Activated naive CD4-positive, alpha-beta T cell treated with anti-CD3 and anti-CD28 coated beads, Interleukin-2, amount 50 U/mL, for 72 hours (primary cell): Measurements from ENCODE around the gene UVRAG. TPM values are rescaled to one million over a fixed set of nuclear protein-coding genes. Genes with fewer than 3 reads are reported as not detected.
A peak's percentile ranks its signal among the peaks of the same experiment; 100 is the strongest.

ENCODE experiments used
- ATAC-seq, 2 donors: fragments of 150-1000 bp; cut with Tn5 transposase; 2 replicates each; pipeline ENCODE4 v1.10.0; 2021; ENCODE audit warnings: mild to moderate bottlenecking in 2 of 2, moderate library complexity in 2 of 2
- DNase-seq, 2 donors: peaks; one replicate each; pipeline ENCODE4 v3.0.0; 2021 to 2022; ENCODE audit warnings: low spot score in 2 of 2
- H3K27ac Mint-ChIP-seq, 2 donors: one replicate each; pipeline ENCODE4 v1.8.0; 2022; ENCODE audit warnings: mild to moderate bottlenecking in 2 of 2, mixed read lengths in 2 of 2
- H3K36me3 Mint-ChIP-seq, 2 donors: one replicate each; pipeline ENCODE4 v1.8.0; 2022; ENCODE audit warnings: mixed read lengths in 2 of 2
- H3K9me3 Mint-ChIP-seq, 2 donors: one replicate each; pipeline ENCODE4 v1.8.0; 2022; ENCODE audit warnings: mixed read lengths in 2 of 2
- total RNA-seq, 2 donors: library from RNA; stranded (reverse); gene quantifications; one replicate each; pipeline ENCODE4 v1.2.3, GENCODE V29; 2022

The UVRAG gene
- total RNA-seq, 2 donors from 2014 or later: 19.9 to 22.4 TPM

DNA sequence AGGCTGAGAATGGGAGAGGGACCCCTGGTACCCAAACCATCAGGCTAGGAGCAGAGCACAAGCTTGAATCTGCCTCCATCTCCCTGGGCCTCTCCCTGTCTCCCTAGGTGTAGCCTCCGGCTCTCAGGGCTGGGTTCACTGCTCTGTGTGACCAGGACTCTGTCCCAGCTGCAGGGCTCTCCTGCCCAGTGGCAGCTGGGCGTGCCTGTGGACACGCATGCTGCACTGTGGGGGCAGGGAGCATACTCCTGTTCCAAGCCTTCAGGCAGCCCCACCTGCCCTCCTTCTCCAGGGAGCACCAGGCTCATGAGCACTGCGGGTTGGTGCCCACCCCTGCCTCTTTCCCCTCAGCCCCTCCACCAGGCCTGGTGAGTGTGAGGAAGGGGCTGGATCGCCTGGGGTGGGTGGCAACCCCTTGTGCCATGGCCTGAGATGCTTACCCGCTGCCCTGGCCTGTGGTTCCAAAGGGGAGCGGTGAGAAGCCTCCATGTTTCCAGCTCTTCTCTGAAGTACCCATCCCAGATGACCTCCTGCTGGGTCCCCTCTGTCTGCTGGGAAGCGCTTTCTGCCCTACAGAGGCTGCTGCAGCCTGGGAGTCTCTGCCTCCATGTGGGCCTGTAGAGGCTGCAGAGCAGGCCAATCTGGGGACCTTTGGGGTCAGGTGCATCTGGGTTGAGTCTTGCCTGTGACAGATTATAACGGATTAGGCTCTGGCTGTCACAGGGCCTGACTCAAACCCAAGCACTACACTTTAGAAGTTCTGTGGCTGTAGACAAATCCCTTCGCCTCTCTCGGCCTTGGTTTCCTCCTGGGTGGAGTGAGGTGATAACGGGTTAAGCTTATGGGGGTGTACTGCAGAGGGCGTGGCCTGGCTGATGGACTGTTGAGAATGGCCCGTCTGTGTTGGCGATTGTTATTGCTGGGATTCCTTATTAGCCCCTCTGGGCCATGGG is 347.6 kb downstream of the UVRAG start:
- ATAC-seq (no peak), DNase-seq (no peak)
- Mint-ChIP-seq H3K9me3 (no peaks in the 10 kb centered on the region), H3K27ac (no peak overlapping the region), H3K36me3 (no peaks in the 10 kb centered on the region)

DNA sequence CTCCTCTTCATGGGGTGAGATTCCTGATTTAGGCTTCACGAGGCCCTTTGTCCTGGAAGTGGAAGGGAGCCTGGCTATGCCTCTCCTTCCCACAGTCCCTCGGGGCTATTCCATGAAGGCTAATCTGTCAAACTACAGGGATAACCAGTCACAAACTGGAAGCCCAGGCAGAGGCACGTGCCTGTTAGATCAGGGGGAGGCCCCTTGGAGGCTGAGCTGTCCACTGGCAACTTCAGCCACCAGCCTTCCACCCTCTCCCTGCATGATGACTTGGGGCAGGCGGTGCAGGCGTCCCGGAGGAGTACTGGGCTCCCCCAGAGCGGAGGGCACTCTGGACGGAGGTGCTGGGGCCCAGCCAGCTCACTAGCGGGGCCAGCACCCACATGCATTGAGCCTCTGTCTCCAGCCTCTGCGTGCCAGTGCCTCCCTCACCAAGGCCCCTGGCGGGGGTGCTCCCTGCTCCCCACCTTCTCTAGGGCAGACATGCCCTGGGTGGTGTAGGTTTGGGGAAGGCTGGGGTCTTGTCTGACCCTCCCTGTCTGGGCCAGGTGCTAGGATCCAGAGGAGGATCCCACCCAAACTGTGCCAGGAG is 348.4 kb downstream of the UVRAG start:
- Mint-ChIP-seq H3K9me3 (no peaks in the 10 kb centered on the region), H3K36me3 (no peaks in the 10 kb centered on the region), H3K27ac (no peak overlapping the region)
- no peak for DNase-seq
- no peak for ATAC-seq

DNA sequence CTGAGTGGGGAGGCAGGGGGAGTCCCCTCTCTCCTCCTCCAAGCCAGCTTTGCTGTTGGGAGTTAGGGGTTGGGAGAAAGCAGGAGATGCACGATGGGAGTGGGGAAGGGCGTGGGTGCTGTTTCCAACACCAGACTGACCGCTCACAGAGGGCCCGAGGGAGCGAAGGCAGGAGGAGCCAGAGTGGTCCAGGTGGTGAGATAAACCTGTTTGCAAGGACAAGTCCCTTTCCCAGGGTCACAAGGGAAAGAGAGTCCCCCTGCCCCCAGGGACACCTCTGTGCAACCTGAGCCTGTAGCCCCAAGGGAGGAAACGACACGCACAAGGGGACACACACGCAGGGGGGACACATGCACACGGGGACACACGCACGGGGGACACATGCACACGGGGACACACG is 349.1 kb downstream of the UVRAG start:
- no peaks in the 10 kb centered on the region for H3K36me3 Mint-ChIP-seq

DNA sequence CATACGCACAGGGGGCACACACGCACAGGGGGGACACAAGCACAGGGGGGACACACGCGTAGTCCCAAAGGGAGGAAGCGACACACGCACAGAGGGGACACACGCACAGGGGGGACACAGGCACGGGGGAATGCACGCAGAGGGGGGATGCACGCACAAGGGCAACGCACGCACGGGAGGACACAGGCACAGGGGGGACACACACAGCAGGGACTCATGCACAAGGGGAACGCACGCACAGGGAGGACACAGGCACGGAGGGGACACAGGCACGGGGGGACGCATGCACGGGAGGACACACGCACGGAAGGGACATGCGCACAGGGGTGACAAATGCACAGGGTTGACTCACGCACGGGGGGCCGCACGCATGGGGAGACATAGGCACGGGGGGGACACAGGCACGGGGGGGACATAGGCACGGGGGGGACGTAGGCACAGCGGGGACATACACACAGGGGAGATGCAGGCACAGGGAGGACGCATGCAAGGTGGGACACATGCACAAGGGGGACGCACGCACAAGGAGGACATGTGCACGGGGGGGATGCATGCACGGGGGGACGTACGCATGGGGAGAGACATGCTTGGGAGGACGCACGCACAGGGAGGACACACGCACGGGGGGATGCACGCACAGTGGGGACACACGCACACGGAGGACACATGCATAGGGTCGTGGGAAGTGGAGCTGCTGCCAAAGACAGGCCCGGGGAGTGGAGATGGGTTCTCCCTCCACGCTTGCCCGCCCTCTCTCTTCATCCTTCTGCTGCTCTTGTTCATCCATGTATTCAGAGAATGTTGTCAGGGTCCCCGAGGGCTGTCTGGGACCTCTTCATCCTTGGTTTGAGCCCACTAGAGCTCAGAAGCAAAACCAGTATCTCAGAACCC is 350.1 kb downstream of the UVRAG start:
- DNase-seq (no peak), ATAC-seq (no peak)
- Mint-ChIP-seq H3K27ac (no peak overlapping the region), H3K9me3 (no peaks in the 10 kb centered on the region), H3K36me3 (no peaks in the 10 kb centered on the region)

More for the DNA sequence above, 349.1 kb downstream of the UVRAG start:
- no peaks in the 10 kb centered on the region for H3K9me3 Mint-ChIP-seq
- no peak overlapping the region for H3K27ac Mint-ChIP-seq
- no peak for ATAC-seq
- DNase-seq: no peak

DNA sequence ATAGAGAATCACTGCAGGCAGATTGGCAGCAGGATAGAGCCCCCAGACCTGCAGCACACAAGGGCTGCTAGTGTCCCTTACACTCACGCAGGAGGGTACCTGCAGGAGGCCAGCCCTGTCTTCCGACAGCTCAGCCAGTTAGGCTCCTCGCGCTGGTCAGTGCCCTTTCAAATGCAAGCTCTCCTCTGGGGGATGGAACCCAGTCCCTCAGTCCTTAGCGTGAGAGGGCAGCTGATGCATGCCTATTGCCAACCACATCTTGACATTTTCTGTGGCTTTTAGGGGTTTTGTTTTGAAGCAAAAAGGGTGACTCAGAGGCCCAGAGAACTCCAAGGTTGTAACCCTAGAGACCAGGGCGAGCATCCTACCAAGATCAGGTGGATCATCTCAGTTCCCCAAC is 351.3 kb downstream of the UVRAG start:
- Mint-ChIP-seq H3K27ac (peak overlapping the region in 1 of 2 donors; percentile 51), H3K36me3 (no peaks in the 10 kb centered on the region), H3K9me3 (no peaks in the 10 kb centered on the region)
- ATAC-seq (peak; percentile 88 to 91), DNase-seq (peak in 1 of 2 donors; percentile 28)

DNA sequence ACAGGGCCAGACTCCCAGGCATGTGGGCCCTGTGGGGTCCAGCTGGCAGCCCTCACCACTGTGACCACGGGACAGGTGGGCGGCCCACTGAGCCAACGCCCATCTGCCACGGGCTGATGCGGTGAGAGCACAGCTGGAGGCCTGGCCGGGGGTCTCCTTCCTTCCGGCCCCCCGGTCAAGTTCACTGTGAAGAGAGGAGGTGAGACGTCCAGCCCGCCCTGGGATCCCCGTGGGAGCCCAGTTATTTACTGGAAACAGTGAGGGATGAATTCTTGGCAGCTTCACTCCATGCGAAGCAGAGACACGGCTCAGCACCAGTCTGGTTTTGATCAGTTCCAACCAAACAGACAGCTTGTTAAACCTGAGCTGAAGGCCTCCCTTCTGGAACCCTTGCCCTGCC is 352.6 kb downstream of the UVRAG start:
- no peak for ATAC-seq
- no peak for DNase-seq
- Mint-ChIP-seq H3K27ac (no peak overlapping the region), H3K36me3 (no peaks in the 10 kb centered on the region), H3K9me3 (no peaks in the 10 kb centered on the region)

DNA sequence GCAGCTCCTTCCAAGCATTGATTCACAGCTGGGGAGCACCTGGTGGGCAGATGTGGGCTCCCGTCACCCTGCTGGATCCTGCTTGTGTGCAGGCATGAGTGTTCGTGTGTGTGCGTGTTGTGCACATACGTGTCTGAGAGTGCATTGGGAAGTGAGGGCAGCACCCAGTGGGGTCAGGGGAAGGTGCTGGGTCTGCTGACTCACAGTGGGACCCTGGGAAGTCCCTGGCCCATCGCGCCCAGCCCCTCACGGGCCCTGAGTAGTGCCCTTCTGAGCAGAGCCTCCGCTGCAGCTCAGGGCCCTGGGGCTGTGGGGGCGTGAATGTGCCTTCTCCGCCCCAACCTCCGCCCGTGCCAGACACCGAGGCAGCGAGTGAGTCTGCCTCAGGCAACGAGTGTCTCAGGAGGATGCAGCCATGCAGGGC is 354.5 kb downstream of the UVRAG start:
- Mint-ChIP-seq H3K27ac (no peak overlapping the region), H3K36me3 (no peaks in the 10 kb centered on the region), H3K9me3 (no peaks in the 10 kb centered on the region)
- no peak for ATAC-seq
- no peak for DNase-seq

DNA sequence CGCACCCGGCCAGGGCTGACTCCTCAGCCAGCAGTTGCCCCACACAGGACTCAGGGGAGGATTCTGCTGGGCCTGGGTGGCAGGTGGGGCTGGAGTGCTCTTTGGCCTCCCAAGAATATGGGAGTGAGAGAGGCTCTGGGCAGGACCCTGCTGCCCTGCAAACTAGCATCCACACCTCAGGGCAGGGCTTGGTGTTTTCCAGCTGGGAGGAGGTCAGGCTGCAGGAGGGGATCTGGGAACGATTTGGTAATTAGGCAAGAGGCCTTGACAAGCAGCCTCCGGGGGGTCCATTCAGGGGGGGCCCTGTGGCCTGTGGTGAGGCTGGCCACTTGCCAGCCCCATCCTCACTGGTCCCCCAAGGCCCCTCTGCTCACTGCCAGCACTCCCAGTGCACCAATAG is 355.5 kb downstream of the UVRAG start:
- DNase-seq (no peak), ATAC-seq (no peak)
- H3K27ac Mint-ChIP-seq: no peak overlapping the region
- H3K9me3 Mint-ChIP-seq: no peaks in the 10 kb centered on the region
- H3K36me3 Mint-ChIP-seq: no peaks in the 10 kb centered on the region

DNA sequence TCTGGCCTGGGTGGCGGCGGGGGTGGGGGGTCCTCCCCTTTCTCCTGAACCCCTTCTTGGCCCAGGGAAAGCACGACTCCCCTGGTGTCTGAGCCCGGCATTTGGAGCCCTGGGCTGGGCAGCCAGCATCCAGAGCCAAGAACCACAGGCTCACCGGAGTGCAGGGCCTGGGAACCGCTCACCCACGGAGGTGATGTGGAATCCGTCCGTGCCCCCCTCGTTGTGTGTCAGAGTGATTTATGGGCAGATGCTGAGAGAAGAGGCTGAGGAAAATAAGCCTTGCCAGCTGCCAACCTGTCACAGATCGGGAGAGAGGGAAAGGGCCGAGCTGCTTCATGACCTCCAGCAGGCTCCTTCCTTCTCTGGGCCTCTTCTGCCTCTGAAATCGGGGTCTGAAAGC is 357.6 kb downstream of the UVRAG start:
- H3K36me3 Mint-ChIP-seq: no peaks in the 10 kb centered on the region
- ATAC-seq: no peak
- H3K9me3 Mint-ChIP-seq: no peaks in the 10 kb centered on the region
- no peak overlapping the region for H3K27ac Mint-ChIP-seq
- no peak for DNase-seq

DNA sequence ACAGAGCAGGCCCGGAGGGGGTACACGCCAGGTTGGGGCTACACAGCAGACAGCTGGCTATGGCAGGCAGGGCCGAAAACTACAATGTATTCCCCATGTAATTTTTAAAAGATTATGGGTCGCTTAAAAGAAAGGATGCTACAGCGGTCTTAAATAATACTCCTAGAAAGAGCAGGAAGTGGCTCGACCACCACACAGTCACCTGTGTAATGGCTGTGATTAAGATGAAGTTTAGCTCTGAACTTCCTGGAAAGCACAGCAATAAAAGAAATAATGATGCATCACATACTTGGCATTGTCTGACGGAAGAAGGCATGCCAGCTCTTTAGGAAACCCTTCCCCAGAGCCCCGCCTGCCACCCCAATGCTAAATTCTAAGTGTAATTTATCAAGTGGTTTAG is 358.7 kb downstream of the UVRAG start:
- ATAC-seq (no peak), DNase-seq (no peak)
- no peaks in the 10 kb centered on the region for H3K9me3 Mint-ChIP-seq
- H3K36me3 Mint-ChIP-seq: no peaks in the 10 kb centered on the region
- peak overlapping the region in 1 of 2 donors; percentile 11 for H3K27ac Mint-ChIP-seq

DNA sequence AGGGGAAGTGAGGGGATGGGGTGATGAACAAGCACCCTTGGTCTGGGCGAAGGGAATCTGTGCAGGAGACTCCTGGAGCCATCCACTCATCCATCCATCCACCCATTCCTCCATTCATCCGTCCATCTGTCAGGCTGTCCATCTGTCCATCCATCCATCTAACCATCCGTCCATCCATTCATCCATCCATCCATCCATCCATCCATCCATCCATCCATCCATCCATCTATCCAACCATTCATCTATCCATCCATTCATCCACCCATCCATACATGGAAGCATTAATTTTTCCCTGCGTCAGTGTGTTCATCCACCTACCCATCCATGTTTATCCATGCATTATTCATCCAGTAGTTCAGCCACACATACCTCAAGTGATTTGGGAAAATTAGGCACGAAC is 359.3 kb downstream of the UVRAG start:
- ATAC-seq (no peak), DNase-seq (no peak)
- H3K27ac Mint-ChIP-seq: no peak overlapping the region
- H3K9me3 Mint-ChIP-seq: no peaks in the 10 kb centered on the region
- no peaks in the 10 kb centered on the region for H3K36me3 Mint-ChIP-seq

DNA sequence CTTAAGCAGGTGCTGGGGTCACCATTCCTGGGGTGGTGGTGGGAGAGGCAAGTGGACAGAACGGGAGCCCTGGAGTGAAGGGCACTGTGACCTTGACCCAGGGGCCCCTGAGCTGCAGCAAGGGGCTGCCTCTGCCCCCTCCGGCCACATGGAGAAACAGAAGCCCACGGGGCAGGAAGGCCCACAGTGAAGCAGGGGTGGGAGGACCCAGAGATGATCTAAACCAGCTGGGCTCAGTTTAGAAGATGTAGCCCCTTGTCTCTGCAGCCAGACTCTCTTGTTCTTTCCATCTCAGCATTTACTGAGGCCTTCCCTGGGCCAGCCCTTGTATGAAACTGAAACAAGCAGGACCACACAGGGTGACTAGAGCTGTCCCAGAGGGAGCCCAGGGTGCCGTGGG is 360.8 kb downstream of the UVRAG start:
- DNase-seq (no peak), ATAC-seq (no peak)
- Mint-ChIP-seq H3K36me3 (no peaks in the 10 kb centered on the region), H3K27ac (no peak overlapping the region), H3K9me3 (no peaks in the 10 kb centered on the region)

DNA sequence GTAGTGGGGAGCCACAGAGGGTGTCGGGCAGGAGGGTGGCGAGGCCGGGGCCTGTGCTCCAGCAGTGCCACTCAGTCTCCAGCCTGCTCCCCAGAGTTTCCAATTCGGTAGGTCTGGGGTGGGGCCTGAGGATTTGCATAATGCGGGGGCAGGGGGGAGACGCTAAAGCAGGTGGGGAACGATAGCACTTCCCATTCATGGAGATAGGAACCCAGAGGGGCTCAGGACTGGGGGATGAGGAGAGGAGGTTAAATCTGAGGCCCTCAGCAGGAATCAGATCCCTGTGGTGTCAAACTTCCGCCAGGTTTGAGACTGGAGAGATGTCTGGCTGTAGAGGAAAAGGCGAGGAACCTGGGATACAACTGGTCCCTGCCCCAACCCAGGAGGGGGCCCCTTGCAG is 361.5 kb downstream of the UVRAG start:
- no peak for DNase-seq
- ATAC-seq: no peak
- no peaks in the 10 kb centered on the region for H3K36me3 Mint-ChIP-seq
- no peak overlapping the region for H3K27ac Mint-ChIP-seq
- no peaks in the 10 kb centered on the region for H3K9me3 Mint-ChIP-seq

DNA sequence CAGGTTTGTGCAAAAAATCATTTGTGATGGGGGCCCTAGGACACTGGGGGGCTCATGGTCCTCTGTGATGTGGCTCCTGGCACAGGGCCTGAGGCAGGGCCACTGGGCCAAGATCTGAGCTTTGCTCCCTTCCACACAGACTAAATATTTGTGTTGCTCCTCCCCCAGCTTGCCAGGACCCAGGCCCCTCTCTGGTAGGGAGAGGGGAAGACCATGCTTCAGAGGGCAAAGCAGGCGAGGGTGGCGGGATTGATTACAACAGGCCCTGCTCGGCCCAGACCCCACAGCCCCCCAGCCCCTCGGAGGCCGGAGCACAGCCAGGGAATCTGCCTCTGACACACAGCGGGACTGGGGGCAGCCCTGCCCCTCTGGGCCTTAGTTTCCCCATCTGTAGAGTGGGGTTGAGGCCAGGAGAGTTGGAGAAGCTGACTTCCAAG is 362.3 kb downstream of the UVRAG start:
- Mint-ChIP-seq H3K36me3 (no peaks in the 10 kb centered on the region), H3K9me3 (no peaks in the 10 kb centered on the region), H3K27ac (no peak overlapping the region)
- DNase-seq: no peak
- no peak for ATAC-seq

DNA sequence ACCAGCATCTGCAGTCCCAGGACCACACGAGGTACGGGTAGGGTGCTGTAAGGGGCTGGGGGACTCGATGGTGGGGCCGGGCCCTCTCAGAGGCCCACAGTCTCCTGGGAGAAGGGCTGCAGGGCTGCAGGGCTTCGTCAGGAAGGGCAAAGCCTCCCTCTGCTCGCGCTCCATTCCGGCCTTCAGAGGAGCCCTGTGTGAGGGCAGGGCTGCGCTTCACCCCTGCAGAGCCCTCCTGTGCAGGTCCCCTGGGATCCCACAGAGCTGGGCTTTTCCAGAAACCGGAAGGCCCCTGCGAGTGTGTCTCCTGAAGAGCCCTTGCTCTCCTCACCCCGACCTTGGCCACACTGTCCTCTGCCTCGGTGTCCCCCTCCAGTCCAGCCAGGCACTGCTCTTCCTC is 364.1 kb downstream of the UVRAG start:
- DNase-seq (no peak), ATAC-seq (no peak)
- Mint-ChIP-seq H3K9me3 (no peaks in the 10 kb centered on the region), H3K36me3 (no peaks in the 10 kb centered on the region), H3K27ac (no peak overlapping the region)

DNA sequence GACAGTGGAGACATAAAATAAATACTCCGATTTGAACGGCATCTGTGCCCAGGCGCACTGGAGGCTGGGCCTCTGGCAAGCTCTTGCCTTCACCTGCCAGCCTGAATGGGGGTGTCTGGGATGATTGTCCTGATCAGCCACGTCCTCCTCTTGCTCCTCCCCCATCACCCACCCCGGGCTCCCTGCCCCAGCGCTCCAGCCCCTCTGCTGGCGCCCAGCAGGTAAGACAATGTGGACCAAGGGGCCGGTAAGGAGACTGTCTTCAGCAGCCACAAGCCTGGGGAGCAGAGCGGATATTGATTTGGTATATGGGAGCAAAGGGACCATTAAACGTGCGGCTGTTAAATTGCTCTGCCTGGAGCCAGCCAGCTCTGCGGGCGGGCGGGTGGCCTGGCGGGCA is 366.4 kb downstream of the UVRAG start:
- H3K27ac Mint-ChIP-seq: no peak overlapping the region
- no peaks in the 10 kb centered on the region for H3K36me3 Mint-ChIP-seq
- no peak for DNase-seq
- no peak for ATAC-seq
- no peaks in the 10 kb centered on the region for H3K9me3 Mint-ChIP-seq

DNA sequence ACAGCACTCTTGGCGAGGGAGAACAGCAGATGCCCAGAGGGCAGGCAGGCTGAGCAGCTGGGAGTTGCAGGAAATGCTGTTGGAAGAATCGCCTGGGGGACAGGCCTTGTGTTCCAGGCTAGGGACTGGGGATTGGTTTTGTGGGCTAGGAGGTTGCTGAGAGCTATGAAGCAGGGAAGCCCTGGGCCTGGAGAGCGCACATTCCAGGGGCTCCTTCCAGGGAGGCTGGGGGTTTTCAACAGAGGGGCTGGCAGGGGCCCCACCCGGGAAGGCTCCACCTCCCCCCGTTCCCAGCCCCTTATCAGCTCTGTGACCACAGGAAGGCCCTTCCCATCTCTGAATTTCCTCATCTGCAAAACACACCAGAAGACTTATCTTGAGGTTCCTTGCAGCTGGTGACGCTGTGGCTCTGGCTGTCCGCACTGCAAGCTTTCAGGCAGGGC is 369.6 kb downstream of the UVRAG start:
- no peak for DNase-seq

More for the DNA sequence above, 369.6 kb downstream of the UVRAG start:
- Mint-ChIP-seq H3K9me3 (no peaks in the 10 kb centered on the region), H3K36me3 (no peaks in the 10 kb centered on the region), H3K27ac (no peak overlapping the region)
- ATAC-seq: no peak
